Smooth muscle cell (in vitro differentiated cells): ENCODE results near the gene EVC2. TPM values are rescaled to one million over a fixed set of nuclear protein-coding genes. Genes with fewer than 3 reads are reported as not detected.

Experiments
- DNase-seq: peaks from one replicate; lab custom pipeline; 2025; ENCODE audit not compliant: unreplicated experiment; lab: John Stamatoyannopoulos, UW
- H2AFZ ChIP-seq: fragments of 200-600 bp; sonication (generic); 2 replicates; pipeline ENCODE4 v1.6.0; 2016; ENCODE audit warnings: antibody characterized with exemption, low read depth, mild to moderate bottlenecking
- H3F3A ChIP-seq: fragments of 200-600 bp; sonication (generic); 2 replicates; pipeline ENCODE4 v1.6.0; 2017; ENCODE audit warnings: antibody characterized with exemption, low read depth
- H3K27ac ChIP-seq: fragments of 200-600 bp; sonication (generic); 2 replicates; pipeline ENCODE4 v1.5.1; 2016; ENCODE audit warnings: low read depth, mild to moderate bottlenecking
- H3K27me3 ChIP-seq: fragments of 200-600 bp; sonication (generic); 2 replicates; pipeline ENCODE4 v1.6.1; 2016; ENCODE audit warnings: low read depth, mild to moderate bottlenecking
- H3K36me3 ChIP-seq: fragments of 200-600 bp; sonication (generic); 2 replicates; pipeline ENCODE4 v1.5.1; 2016; ENCODE audit warnings: low read depth
- H3K4me1 ChIP-seq: fragments of 200-600 bp; sonication (generic); 2 replicates; pipeline ENCODE4 v1.5.1; 2016; ENCODE audit warnings: low read depth
- H3K4me2 ChIP-seq: fragments of 200-600 bp; sonication (generic); 2 replicates; pipeline ENCODE4 v1.6.0; 2016; ENCODE audit warnings: mild to moderate bottlenecking
- H3K4me3 ChIP-seq: fragments of 200-600 bp; sonication (generic); 2 replicates; pipeline ENCODE4 v1.5.1; 2016; ENCODE audit warnings: mild to moderate bottlenecking
- H3K79me2 ChIP-seq: fragments of 200-600 bp; sonication (generic); 2 replicates; pipeline ENCODE4 v1.6.0; 2016; ENCODE audit warnings: low read depth, mild to moderate bottlenecking
- H3K9ac ChIP-seq: fragments of 200-600 bp; sonication (generic); 2 replicates; pipeline ENCODE4 v1.6.0; 2016; ENCODE audit warnings: low read depth
- H3K9me3 ChIP-seq: fragments of 200-600 bp; sonication (generic); replicated peaks from 2 replicates; pipeline ENCODE4 v1.5.1; 2016; ENCODE audit warnings: low read depth
- H4K20me1 ChIP-seq: fragments of 200-600 bp; sonication (generic); 2 replicates; pipeline ENCODE4 v1.6.0; 2016; ENCODE audit warnings: low read depth
- CTCF ChIP-seq: fragments of 200-600 bp; sonication (generic); IDR thresholded peaks from 2 replicates; pipeline ENCODE4 v1.5.1; 2017; ENCODE audit warnings: borderline replicate concordance, mild to moderate bottlenecking, antibody characterized with exemption; ENCODE audit not compliant: insufficient read depth, poor library complexity, severe bottlenecking
- WGBS: methylation state at CpG from one replicate; pipeline ENCODE4 v1.1.7; 2016; ENCODE audit warnings: low lambda C conversion rate; 5-methylcytosine and 5-hydroxymethylcytosine counted together
- polyA plus RNA-seq: library from polyadenylated mRNA; unstranded; fragments of >200 nt; fragmentation: Nextera tagmentation; extraction: Ambion mirVana; gene quantifications from 2 replicates; pipeline ENCODE4 v1.2.1, GENCODE V29; 2016
- total RNA-seq: library from RNA; depleted of rRNA; stranded (reverse); fragments of >200 nt; gene quantifications from 2 replicates; pipeline ENCODE4 v1.2.3, GENCODE V29; 2014

EVC2 gene
- total and polyA plus RNA-seq, 2 experiments from 2014 or later = 6.9 to 7.9 TPM

GRCh38 chr4:5517372-5517771 is 191.0 kb downstream of the EVC2 start:
- Histone ChIP-seq H3K4me3 (no peak overlapping the region), H3K27ac (no peak overlapping the region), H3K4me1 (no peaks in the 10 kb centered on the region), H3F3A (no peaks in the 10 kb centered on the region), H3K9me3 (no peaks in the 10 kb centered on the region), H3K36me3 (no peaks in the 10 kb centered on the region), H2AFZ (no peak overlapping the region), H3K9ac (no peak overlapping the region), H3K27me3 (no peaks in the 10 kb centered on the region), H3K4me2 (no peak overlapping the region), H4K20me1 (no peaks in the 10 kb centered on the region), H3K79me2 (no peaks in the 10 kb centered on the region)
- DNase-seq = no peak
- TF ChIP-seq CTCF = no peak
- WGBS = 46% methylated on average over 4 of the region's 4 CpGs

GRCh38 chr4:5515646-5516045 is 192.7 kb downstream of the EVC2 start:
- Histone ChIP-seq H3K4me2 (no peak overlapping the region), H3K79me2 (no peaks in the 10 kb centered on the region), H3K4me1 (no peaks in the 10 kb centered on the region), H3K27ac (no peak overlapping the region), H3K9me3 (no peaks in the 10 kb centered on the region), H3K36me3 (no peaks in the 10 kb centered on the region), H4K20me1 (no peaks in the 10 kb centered on the region), H3F3A (no peaks in the 10 kb centered on the region), H2AFZ (no peak overlapping the region), H3K4me3 (no peak overlapping the region), H3K27me3 (no peaks in the 10 kb centered on the region), H3K9ac (no peak overlapping the region)
- DNase-seq = no peak
- no peak for TF ChIP-seq CTCF

Other genes with a start within 250 kb of the EVC2 start
- 11.5 and 15.5 TPM in 2 replicates for gene EVC, start 2.6 kb upstream of the EVC2 start, total RNA-seq
- gene EVC, start 2.6 kb upstream of the EVC2 start, polyA plus RNA-seq = 6.7 and 7.5 TPM in 2 replicates
- 12.5 and 20.4 TPM in 2 replicates for gene CRMP1, start 184.5 kb upstream of the EVC2 start, total RNA-seq
- gene CRMP1, start 184.5 kb upstream of the EVC2 start, polyA plus RNA-seq = 18.6 and 19.4 TPM in 2 replicates